Measurements from ENCODE around the gene TEAD3.

TEAD3 gene

DNA sequence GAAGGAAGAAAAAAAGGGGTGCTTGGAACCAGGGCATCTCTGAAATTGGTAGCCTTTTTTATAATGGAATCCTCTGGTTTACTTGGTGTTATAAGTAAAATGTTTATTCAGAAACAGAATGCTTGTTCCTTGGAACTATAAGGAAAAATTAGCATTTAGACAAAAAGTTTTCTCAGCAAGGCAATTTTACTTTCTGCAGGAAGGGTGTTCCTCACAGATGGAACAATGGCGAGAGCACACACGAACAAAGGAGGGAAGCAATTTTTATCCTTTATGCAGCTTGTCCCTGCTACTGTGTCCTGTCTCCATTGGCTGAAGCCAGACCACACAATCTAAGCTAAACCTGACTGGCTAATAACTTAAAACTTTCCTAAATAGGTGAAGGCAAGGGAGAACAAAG is 67.4 kb downstream of the TEAD3 start:
- H3K4me1 ChIP-seq (ENCODE audit: insufficient read depth, low read length) = no peaks in the 10 kb centered on the region
- no peaks in the 10 kb centered on the region for H3K79me2 ChIP-seq (ENCODE audit: insufficient read depth, low read length)
- H3K4me3 ChIP-seq (ENCODE audit: low read depth in 1 of 2, low read length in 2 of 2) = no peak overlapping the region
- no peak overlapping the region for H3K9ac ChIP-seq (ENCODE audit: low read depth, low read length)
- H3K27ac ChIP-seq (ENCODE audit: low read length) = no peak overlapping the region
- no peak overlapping the region for H2AFZ ChIP-seq (ENCODE audit: low read depth, low read length)
- no peaks in the 10 kb centered on the region for H4K20me1 ChIP-seq (ENCODE audit: insufficient read depth, low read length)
- ATAC-seq (ENCODE audit: insufficient read depth, low read depth) (no peak), DNase-seq (no peak)
- H3K36me3 ChIP-seq (ENCODE audit: insufficient read depth, low read length) = peaks cover 19% of the 10 kb centered on the region; the same call in 1 of the 2 replicates
- TF ChIP-seq, protein P1, sequence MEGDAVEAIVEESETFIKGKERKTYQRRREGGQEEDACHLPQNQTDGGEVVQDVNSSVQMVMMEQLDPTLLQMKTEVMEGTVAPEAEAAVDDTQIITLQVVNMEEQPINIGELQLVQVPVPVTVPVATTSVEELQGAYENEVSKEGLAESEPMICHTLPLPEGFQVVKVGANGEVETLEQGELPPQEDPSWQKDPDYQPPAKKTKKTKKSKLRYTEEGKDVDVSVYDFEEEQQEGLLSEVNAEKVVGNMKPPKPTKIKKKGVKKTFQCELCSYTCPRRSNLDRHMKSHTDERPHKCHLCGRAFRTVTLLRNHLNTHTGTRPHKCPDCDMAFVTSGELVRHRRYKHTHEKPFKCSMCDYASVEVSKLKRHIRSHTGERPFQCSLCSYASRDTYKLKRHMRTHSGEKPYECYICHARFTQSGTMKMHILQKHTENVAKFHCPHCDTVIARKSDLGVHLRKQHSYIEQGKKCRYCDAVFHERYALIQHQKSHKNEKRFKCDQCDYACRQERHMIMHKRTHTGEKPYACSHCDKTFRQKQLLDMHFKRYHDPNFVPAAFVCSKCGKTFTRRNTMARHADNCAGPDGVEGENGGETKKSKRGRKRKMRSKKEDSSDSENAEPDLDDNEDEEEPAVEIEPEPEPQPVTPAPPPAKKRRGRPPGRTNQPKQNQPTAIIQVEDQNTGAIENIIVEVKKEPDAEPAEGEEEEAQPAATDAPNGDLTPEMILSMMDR (IDR thresholded peaks at IDR 0.05; ENCODE audit: borderline replicate concordance, extremely low read depth, low read length, poor library complexity, severe bottlenecking) = no peak
- no peak for TF ChIP-seq EZH2 (IDR thresholded peaks at IDR 0.05; ENCODE audit: borderline replicate concordance, low read depth, low read length, severe bottlenecking)
- H3K27me3 ChIP-seq (ENCODE audit: insufficient read depth, low read length, poor library complexity) = no peaks in the 10 kb centered on the region
- peaks cover 15% of the 10 kb centered on the region for H3K9me3 ChIP-seq (ENCODE audit: insufficient read depth, low read length, severe bottlenecking)
- no peak overlapping the region for H3K4me2 ChIP-seq (ENCODE audit: insufficient read depth, low read length)

DNA sequence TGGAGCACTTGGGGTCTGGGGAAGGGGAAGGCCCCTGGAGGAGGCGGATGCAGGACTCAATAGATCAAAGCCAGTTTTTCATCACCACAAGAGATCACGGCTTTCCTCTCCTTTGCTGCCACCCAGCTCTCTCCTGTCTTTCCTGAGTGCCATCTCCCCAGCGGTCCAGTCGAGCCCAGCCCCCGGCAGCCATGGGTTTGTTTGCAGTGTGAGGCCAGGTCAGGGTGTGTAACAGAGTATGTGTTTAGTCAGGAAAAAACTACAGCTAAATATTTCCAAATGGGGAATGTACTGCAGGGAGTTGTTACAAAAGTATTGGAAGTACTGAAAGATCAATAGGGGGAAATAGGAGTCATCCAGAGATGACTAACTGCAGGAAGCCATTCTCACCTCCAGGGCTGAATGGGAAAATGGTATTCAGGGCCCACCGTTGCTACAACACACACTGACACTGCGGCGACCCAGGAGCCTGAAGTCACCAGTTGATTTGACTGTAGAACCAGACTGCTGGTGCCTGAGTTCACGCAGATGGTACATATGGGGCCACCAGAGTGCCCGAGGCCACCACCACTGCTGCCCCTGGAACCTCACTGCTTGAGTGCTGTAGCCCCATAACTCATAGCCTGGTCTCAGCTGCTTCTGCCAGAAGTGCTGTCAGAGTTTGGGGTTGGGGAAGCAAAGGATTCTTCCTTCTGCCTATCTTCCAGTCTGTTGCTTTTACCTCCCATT is 68.3 kb downstream of the TEAD3 start:
- H3K27me3 ChIP-seq (ENCODE audit: insufficient read depth, low read length, poor library complexity) = no peaks in the 10 kb centered on the region
- no peaks in the 10 kb centered on the region for H4K20me1 ChIP-seq (ENCODE audit: insufficient read depth, low read length)
- peaks cover 26% of the 10 kb centered on the region for H3K36me3 ChIP-seq (ENCODE audit: insufficient read depth, low read length)
- H3K79me2 ChIP-seq (ENCODE audit: insufficient read depth, low read length) = no peaks in the 10 kb centered on the region
- H3K9ac ChIP-seq (ENCODE audit: low read depth, low read length) = no peak overlapping the region
- peaks cover 15% of the 10 kb centered on the region for H3K9me3 ChIP-seq (ENCODE audit: insufficient read depth, low read length, severe bottlenecking)
- no peak for DNase-seq
- H2AFZ ChIP-seq (ENCODE audit: low read depth, low read length) = no peak overlapping the region
- no peak for ATAC-seq (ENCODE audit: insufficient read depth, low read depth)
- H3K4me1 ChIP-seq (ENCODE audit: insufficient read depth, low read length) = no peaks in the 10 kb centered on the region
- H3K27ac ChIP-seq (ENCODE audit: low read length) = no peak overlapping the region
- TF ChIP-seq, protein P1 (IDR thresholded peaks at IDR 0.05; ENCODE audit: borderline replicate concordance, extremely low read depth, low read length, poor library complexity, severe bottlenecking) = no peak
- no peak for TF ChIP-seq EZH2 (IDR thresholded peaks at IDR 0.05; ENCODE audit: borderline replicate concordance, low read depth, low read length, severe bottlenecking)
- H3K4me3 ChIP-seq (ENCODE audit: low read depth in 1 of 2, low read length in 2 of 2) = no peak overlapping the region
- no peak overlapping the region for H3K4me2 ChIP-seq (ENCODE audit: insufficient read depth, low read length)

DNA sequence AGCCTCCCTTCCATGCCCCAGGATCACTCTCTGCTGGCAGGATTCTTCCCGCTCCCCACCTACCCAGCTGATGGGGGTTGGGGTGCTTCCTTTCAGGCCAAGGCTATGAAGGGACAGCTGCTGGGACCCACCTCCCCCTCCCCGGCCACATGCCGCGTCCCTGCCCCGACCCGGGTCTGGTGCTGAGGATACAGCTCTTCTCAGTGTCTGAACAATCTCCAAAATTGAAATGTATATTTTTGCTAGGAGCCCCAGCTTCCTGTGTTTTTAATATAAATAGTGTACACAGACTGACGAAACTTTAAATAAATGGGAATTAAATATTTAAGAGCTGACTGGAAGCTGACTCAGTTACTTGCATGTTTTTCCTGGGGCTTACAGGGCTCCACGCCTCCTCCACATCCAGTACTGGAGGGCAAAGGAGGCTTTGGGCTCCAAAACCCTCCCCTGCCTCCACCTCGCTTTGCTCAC is 69.0 kb downstream of the TEAD3 start:
- TF ChIP-seq, protein P1 (IDR thresholded peaks at IDR 0.05; ENCODE audit: borderline replicate concordance, extremely low read depth, low read length, poor library complexity, severe bottlenecking) = no peak
- TF ChIP-seq EZH2 (IDR thresholded peaks at IDR 0.05; ENCODE audit: borderline replicate concordance, low read depth, low read length, severe bottlenecking) = no peak
- Histone ChIP-seq H3K4me3 (ENCODE audit: low read depth in 1 of 2, low read length in 2 of 2) (no peak overlapping the region), H3K9ac (ENCODE audit: low read depth, low read length) (no peak overlapping the region), H4K20me1 (ENCODE audit: insufficient read depth, low read length) (no peaks in the 10 kb centered on the region), H3K4me2 (ENCODE audit: insufficient read depth, low read length) (no peak overlapping the region), H3K27ac (ENCODE audit: low read length) (no peak overlapping the region), H3K27me3 (ENCODE audit: insufficient read depth, low read length, poor library complexity) (no peaks in the 10 kb centered on the region), H3K79me2 (ENCODE audit: insufficient read depth, low read length) (no peaks in the 10 kb centered on the region), H3K9me3 (ENCODE audit: insufficient read depth, low read length, severe bottlenecking) (peaks cover 15% of the 10 kb centered on the region), H2AFZ (ENCODE audit: low read depth, low read length) (no peak overlapping the region), H3K36me3 (ENCODE audit: insufficient read depth, low read length) (peaks cover 26% of the 10 kb centered on the region), H3K4me1 (ENCODE audit: insufficient read depth, low read length) (no peaks in the 10 kb centered on the region)
- ATAC-seq (ENCODE audit: insufficient read depth, low read depth) (no peak), DNase-seq (no peak)

Data from DND-41 (cell line).